ENCODE data around the gene SCTR.

DNA sequence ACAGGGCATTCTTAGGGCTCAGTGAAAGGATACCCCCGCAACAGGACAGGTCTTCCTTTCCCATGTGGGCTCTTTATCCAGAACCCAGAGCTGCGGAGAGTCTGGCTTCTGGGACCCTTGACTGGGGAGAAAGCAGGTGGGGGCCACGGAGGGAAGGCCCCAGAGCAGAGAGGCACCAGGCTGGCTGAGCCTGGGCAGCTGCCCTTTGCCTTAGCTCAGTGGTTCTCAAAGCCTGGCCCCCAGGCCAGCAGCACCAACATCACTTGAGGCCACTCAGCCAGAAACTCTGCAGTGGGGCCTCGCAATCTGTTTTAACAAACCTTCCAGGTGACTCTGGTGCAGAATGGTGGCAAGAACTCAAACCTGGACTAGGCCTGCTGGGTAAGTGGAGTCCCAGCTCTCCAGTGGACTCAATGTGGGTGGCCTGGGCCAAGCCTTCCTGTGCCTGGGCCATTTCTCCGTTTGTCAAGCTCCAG lies 94.2 kb downstream of the SCTR start:
- TF ChIP-seq, protein P1, sequence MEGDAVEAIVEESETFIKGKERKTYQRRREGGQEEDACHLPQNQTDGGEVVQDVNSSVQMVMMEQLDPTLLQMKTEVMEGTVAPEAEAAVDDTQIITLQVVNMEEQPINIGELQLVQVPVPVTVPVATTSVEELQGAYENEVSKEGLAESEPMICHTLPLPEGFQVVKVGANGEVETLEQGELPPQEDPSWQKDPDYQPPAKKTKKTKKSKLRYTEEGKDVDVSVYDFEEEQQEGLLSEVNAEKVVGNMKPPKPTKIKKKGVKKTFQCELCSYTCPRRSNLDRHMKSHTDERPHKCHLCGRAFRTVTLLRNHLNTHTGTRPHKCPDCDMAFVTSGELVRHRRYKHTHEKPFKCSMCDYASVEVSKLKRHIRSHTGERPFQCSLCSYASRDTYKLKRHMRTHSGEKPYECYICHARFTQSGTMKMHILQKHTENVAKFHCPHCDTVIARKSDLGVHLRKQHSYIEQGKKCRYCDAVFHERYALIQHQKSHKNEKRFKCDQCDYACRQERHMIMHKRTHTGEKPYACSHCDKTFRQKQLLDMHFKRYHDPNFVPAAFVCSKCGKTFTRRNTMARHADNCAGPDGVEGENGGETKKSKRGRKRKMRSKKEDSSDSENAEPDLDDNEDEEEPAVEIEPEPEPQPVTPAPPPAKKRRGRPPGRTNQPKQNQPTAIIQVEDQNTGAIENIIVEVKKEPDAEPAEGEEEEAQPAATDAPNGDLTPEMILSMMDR (conservative IDR thresholded peaks at IDR 0.05; ENCODE audit: low read depth, low read length) = no peak
- TF ChIP-seq EZH2phosphoT487 (IDR thresholded peaks at IDR 0.05; ENCODE audit: borderline replicate concordance, low read length) = no peak
